ENCODE measurements around the gene MLANA.

- TF ChIP-seq POLR2AphosphoS5 (IDR thresholded peaks at IDR 0.05; ENCODE audit: low read depth, low read length) (no peak), TAF1 (IDR thresholded peaks at IDR 0.05; ENCODE audit: borderline replicate concordance, insufficient read depth, low read length) (no peak), SIN3A (IDR thresholded peaks at IDR 0.05; ENCODE audit: borderline replicate concordance, insufficient read depth, low read length) (no peak), FOXP2 (optimal IDR thresholded peaks at IDR 0.05; ENCODE audit: borderline replicate concordance, extremely low read depth, extremely low read length, insufficient read depth) (no peak)
- TF ChIP-seq, protein P1, sequence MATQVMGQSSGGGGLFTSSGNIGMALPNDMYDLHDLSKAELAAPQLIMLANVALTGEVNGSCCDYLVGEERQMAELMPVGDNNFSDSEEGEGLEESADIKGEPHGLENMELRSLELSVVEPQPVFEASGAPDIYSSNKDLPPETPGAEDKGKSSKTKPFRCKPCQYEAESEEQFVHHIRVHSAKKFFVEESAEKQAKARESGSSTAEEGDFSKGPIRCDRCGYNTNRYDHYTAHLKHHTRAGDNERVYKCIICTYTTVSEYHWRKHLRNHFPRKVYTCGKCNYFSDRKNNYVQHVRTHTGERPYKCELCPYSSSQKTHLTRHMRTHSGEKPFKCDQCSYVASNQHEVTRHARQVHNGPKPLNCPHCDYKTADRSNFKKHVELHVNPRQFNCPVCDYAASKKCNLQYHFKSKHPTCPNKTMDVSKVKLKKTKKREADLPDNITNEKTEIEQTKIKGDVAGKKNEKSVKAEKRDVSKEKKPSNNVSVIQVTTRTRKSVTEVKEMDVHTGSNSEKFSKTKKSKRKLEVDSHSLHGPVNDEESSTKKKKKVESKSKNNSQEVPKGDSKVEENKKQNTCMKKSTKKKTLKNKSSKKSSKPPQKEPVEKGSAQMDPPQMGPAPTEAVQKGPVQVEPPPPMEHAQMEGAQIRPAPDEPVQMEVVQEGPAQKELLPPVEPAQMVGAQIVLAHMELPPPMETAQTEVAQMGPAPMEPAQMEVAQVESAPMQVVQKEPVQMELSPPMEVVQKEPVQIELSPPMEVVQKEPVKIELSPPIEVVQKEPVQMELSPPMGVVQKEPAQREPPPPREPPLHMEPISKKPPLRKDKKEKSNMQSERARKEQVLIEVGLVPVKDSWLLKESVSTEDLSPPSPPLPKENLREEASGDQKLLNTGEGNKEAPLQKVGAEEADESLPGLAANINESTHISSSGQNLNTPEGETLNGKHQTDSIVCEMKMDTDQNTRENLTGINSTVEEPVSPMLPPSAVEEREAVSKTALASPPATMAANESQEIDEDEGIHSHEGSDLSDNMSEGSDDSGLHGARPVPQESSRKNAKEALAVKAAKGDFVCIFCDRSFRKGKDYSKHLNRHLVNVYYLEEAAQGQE (IDR thresholded peaks at IDR 0.05; ENCODE audit: insufficient read depth in 1 of 2, low read depth in 2 of 2, low read length in 2 of 2): no peak
Measured at GRCh38 chr9:5893591-5894236, 3.0 kb downstream of the MLANA start.

All from PFSK-1 (cell line).